Lung (tissue), 12 donors: Measurements from ENCODE around the gene PXDN. TPM values are rescaled to one million over a fixed set of nuclear protein-coding genes. Genes with fewer than 3 reads are reported as not detected.

Experiments used
- ATAC-seq: fragments of 200-7000 bp; cut with Tn5 transposase; one replicate; pipeline ENCODE4 v1.9.1; 2020; ENCODE audit warnings: moderate number of reproducible peaks; ENCODE audit not compliant: insufficient read depth, low FRiP score
- DNase-seq, 3 donors: peaks; one replicate each; pipeline ENCODE4 v3.0.0-alpha.2; 2013 to 2017
- H3K27ac ChIP-seq, 2 donors: one replicate each; pipeline ENCODE4 v1.5.1; 2013; ENCODE audit warnings: mild to moderate bottlenecking in 2 of 2, moderate library complexity in 2 of 2, control low read depth in 1 of 2, inconsistent platforms in 1 of 2, low read depth in 1 of 2, low read length in 1 of 2
- H3K27me3 ChIP-seq, 3 donors: one replicate each; pipeline ENCODE4 v1.5.1; 2013; ENCODE audit warnings: low read length in 2 of 3; ENCODE audit not compliant: control insufficient read depth in 3 of 3, insufficient read depth in 3 of 3
- H3K36me3 ChIP-seq, 4 donors: one replicate each; pipeline ENCODE4 v1.5.1; 2013; ENCODE audit warnings: low read length in 4 of 4, mild to moderate bottlenecking in 1 of 4, moderate library complexity in 1 of 4; ENCODE audit not compliant: control insufficient read depth in 4 of 4, insufficient read depth in 4 of 4
- H3K4me1 ChIP-seq, 5 donors: one replicate each; pipeline ENCODE4 v1.5.1; 2013; ENCODE audit warnings: low read length in 5 of 5, mild to moderate bottlenecking in 2 of 5, moderate library complexity in 1 of 5; ENCODE audit not compliant: control insufficient read depth in 5 of 5, insufficient read depth in 5 of 5
- H3K4me3 ChIP-seq: one replicate; pipeline ENCODE4 v1.5.1; 2013; ENCODE audit warnings: mild to moderate bottlenecking, control low read depth, moderate library complexity
- H3K9ac ChIP-seq, 2 donors: one replicate each; pipeline ENCODE4 v1.5.1; 2013; ENCODE audit warnings: low read length in 2 of 2, control low read depth in 1 of 2; ENCODE audit not compliant: insufficient read depth in 1 of 2
- H3K9me3 ChIP-seq, 4 donors: one replicate each; pipeline ENCODE4 v1.5.1; 2013; ENCODE audit warnings: low read length in 3 of 4, mild to moderate bottlenecking in 1 of 4, moderate library complexity in 1 of 4; ENCODE audit not compliant: control insufficient read depth in 4 of 4, insufficient read depth in 3 of 4
- WGBS, 2 donors: extraction: QIAGEN DNeasy Blood & Tissue Kit; methylation state at CpG; one replicate each; pipeline ENCODE4 v1.1.7; 2013; 5-methylcytosine and 5-hydroxymethylcytosine counted together
- polyA plus RNA-seq, 2 donors: library from polyadenylated mRNA; stranded (reverse); fragments of 200-250 nt; gene quantifications; one replicate each; pipeline ENCODE4 v1.2.1, GENCODE V29; 2013
- total RNA-seq, 2 donors: library from RNA; depleted of rRNA in 1 of 2; stranded (reverse); fragments of >200 nt in 1 of 2; gene quantifications; one replicate each; pipeline ENCODE4 v1.2.1, GENCODE V29; 2014 to 2021
- TF ChIP-seq, protein P1 (sequence below): IDR thresholded peaks from 2 replicates; pipeline ENCODE4 v1.5.1; 2012; ENCODE audit warnings: mild to moderate bottlenecking; ENCODE audit errors: control extremely low read depth, extremely low read depth
- donor health status: control.
- donor health status: control.
- donor health status: Bipolar disorder and iron deficiency.
- donor health status: healthy.
- donor health status: DM: yes; HTN: yes; CAD: no.

Gene PXDN
- total and polyA plus RNA-seq, 4 donors: 10.6 to 198 (median 45.1) TPM

DNA sequence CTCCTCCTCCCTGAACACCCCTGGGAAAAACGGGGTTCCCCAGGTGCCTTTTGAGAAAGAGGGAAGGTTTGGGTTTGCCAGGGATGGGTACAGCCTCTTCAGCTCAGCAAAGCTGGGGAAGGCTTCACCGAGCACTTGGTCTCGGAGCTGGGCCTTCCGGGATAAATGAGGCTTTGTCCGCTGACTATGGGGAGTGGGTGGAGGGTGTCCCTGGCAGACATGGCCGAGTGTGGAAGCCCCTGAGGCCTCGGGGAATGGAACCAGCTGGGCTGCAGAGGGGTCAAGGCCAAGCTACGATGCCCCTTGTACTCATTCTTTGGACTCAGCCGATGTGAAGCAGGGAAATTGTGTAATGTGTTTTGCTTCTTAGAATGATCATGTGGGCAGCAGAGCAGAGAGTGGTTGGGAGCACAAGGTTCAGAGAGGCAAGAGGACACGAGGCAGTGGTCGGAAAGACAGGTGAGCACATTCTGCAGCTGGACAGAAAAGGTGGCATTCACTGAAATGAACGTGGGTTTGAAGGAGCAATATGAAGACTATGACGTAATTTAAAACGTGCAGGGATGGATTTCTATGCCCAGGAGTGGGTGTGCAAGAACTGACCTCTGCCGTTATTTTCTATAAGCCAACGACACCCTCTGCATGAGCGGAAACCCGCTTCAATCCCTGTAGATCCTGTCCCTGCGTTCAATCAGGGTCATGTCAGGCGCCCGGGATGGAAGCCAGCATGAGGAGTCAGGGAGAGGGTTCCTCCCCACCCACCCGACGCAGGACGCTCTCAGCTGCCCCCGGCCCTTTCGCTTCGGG, 142.6 kb downstream of the PXDN start:
- no peak for ATAC-seq
- TF ChIP-seq, protein P1, sequence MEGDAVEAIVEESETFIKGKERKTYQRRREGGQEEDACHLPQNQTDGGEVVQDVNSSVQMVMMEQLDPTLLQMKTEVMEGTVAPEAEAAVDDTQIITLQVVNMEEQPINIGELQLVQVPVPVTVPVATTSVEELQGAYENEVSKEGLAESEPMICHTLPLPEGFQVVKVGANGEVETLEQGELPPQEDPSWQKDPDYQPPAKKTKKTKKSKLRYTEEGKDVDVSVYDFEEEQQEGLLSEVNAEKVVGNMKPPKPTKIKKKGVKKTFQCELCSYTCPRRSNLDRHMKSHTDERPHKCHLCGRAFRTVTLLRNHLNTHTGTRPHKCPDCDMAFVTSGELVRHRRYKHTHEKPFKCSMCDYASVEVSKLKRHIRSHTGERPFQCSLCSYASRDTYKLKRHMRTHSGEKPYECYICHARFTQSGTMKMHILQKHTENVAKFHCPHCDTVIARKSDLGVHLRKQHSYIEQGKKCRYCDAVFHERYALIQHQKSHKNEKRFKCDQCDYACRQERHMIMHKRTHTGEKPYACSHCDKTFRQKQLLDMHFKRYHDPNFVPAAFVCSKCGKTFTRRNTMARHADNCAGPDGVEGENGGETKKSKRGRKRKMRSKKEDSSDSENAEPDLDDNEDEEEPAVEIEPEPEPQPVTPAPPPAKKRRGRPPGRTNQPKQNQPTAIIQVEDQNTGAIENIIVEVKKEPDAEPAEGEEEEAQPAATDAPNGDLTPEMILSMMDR: no peak
- WGBS, 2 donors: 65 to 76% methylated on average over 27 of the region's 27 CpGs

DNA sequence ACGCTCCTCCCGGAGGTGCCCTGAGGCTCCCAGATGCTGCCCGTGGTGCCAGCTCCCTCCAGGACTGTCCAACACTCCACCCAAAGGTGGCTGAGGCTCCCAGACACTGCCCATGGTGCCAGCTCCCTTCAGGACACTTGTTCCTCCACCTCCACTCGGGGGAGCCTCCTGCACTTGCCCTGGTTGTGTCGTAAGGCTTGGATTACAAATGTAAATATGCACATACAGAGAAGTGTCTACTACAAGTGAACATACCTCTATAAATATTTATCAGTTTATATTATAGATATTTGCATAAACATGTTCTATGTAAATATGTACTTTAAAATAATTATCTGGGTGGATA, 143.3 kb downstream of the PXDN start:
- H3K9ac ChIP-seq: no peak overlapping the region
- DNase-seq: no peak
- no peak overlapping the region for H3K4me3 ChIP-seq
- no peaks in the 10 kb centered on the region for H3K36me3 ChIP-seq
- peaks cover 0 to 8% (median under 1%) of the 10 kb centered on the region in 4 donors for H3K9me3 ChIP-seq
- H3K27me3 ChIP-seq: no peaks in the 10 kb centered on the region
- 60 to 68% methylated on average over 5 of the region's 5 CpGs for WGBS, 2 donors
- ATAC-seq: no peak
- TF ChIP-seq, protein P1: no peak
- H3K27ac ChIP-seq: peak overlapping the region in 1 of 2 donors; percentile 71
- H3K4me1 ChIP-seq: peaks cover 0 to 33% (median 16%) of the 10 kb centered on the region in 5 donors

More for the DNA sequence above, 142.6 kb downstream of the PXDN start:
- no peaks in the 10 kb centered on the region for H3K27me3 ChIP-seq
- no peaks in the 10 kb centered on the region for H3K36me3 ChIP-seq
- peaks cover 0 to 4% (median 0%) of the 10 kb centered on the region in 4 donors for H3K9me3 ChIP-seq
- H3K9ac ChIP-seq: no peak overlapping the region
- peak; percentile 47 to 69 (median 61) for DNase-seq
- no peak overlapping the region for H3K4me3 ChIP-seq
- H3K27ac ChIP-seq: peak overlapping the region in 1 of 2 donors; percentile 18
- peaks cover 0 to 40% (median 16%) of the 10 kb centered on the region in 5 donors for H3K4me1 ChIP-seq

- TF ChIP-seq, protein P1: no peak
- ATAC-seq (no peak), DNase-seq (no peak)
These were observed 143.9 kb downstream of the PXDN start for GRCh38 chr2:1600191-1601066.

More at GRCh38 chr2:1600191-1601066, 143.9 kb downstream of the PXDN start:
- Histone ChIP-seq H3K36me3 (no peaks in the 10 kb centered on the region), H3K9me3 (peaks cover 0 to 8% (median under 1%) of the 10 kb centered on the region in 4 donors), H3K4me3 (no peak overlapping the region), H3K4me1 (peaks cover 0 to 27% (median 15%) of the 10 kb centered on the region in 5 donors), H3K27ac (peak overlapping the region in 1 of 2 donors; percentile 71), H3K9ac (no peak overlapping the region), H3K27me3 (no peaks in the 10 kb centered on the region)
- 76 to 78% methylated on average over 29 of the region's 29 CpGs for WGBS, 2 donors
